Cardiac fibroblast (primary cell): ENCODE data around the gene OTOGL.

Source experiments
- DNase-seq, 2 donors: peaks; one replicate each; pipeline versions ENCODE4 v3.0.0 to v3.0.0-alpha.2; 2010; ENCODE audit warnings: low read depth in 2 of 2
- H3K4me3 ChIP-seq, 2 donors: replicated peaks in 1 of 2; 1 replicate in 1 of 2; 2 replicates in 1 of 2; pipeline ENCODE4 v1.5.1; 2011; ENCODE audit warnings: low read depth in 2 of 2, low read length in 2 of 2, mild to moderate bottlenecking in 2 of 2, moderate library complexity in 1 of 2
- CTCF ChIP-seq: IDR thresholded peaks from one replicate; pipeline ENCODE4 v1.5.1; 2011; ENCODE audit warnings: low read depth, mild to moderate bottlenecking, low read length, inconsistent platforms

OTOGL gene

GRCh38 chr12:80087486-80088213, 11.7 kb upstream of the OTOGL start:
- H3K4me3 ChIP-seq = no peak overlapping the region
- DNase-seq = peak in 1 of 2 donors; percentile 33
- TF ChIP-seq CTCF = no peak

- H3K4me3 ChIP-seq = no peak overlapping the region
- DNase-seq = no peak
- TF ChIP-seq CTCF = no peak
These were observed 1.3 kb downstream of the OTOGL start for GRCh38 chr12:80100591-80100990.

- H3K4me3 ChIP-seq = no peak overlapping the region
- no peak for TF ChIP-seq CTCF
- DNase-seq = no peak
These were observed 1.8 kb downstream of the OTOGL start for GRCh38 chr12:80101126-80101525.

GRCh38 chr12:80107221-80107620, 7.9 kb downstream of the OTOGL start:
- TF ChIP-seq CTCF = no peak
- H3K4me3 ChIP-seq = no peak overlapping the region
- DNase-seq = peak in 1 of 2 donors; percentile 24

- TF ChIP-seq CTCF = no peak
- no peak overlapping the region for H3K4me3 ChIP-seq
- DNase-seq = no peak
These were observed 17.4 kb downstream of the OTOGL start for GRCh38 chr12:80116735-80117134.

- no peak for DNase-seq
- TF ChIP-seq CTCF = no peak
- no peak overlapping the region for H3K4me3 ChIP-seq
These were observed 19.4 kb downstream of the OTOGL start for GRCh38 chr12:80118565-80119324.
